Esophagus (tissue), 2 donors: ENCODE data around the gene OR2F2. TPM values are rescaled to one million over a fixed set of nuclear protein-coding genes. Genes with fewer than 3 reads are reported as not detected.

Source experiments
- H3K27ac ChIP-seq, 2 donors: one replicate each; pipeline ENCODE4 v1.5.1; 2013; ENCODE audit warnings: low read depth in 2 of 2, mild to moderate bottlenecking in 2 of 2, inconsistent platforms in 1 of 2, low read length in 1 of 2, moderate library complexity in 1 of 2
- H3K27me3 ChIP-seq, 2 donors: one replicate each; pipeline ENCODE4 v1.6.1; 2013; ENCODE audit warnings: low read length in 2 of 2, control low read depth in 1 of 2, mild to moderate bottlenecking in 1 of 2; ENCODE audit not compliant: insufficient read depth in 2 of 2, control insufficient read depth in 1 of 2
- H3K36me3 ChIP-seq, 2 donors: one replicate each; pipeline ENCODE4 v1.6.1; 2013; ENCODE audit warnings: low read length in 1 of 2; ENCODE audit not compliant: control insufficient read depth in 2 of 2, insufficient read depth in 2 of 2
- H3K4me1 ChIP-seq, 2 donors: one replicate each; pipeline ENCODE4 v1.6.1; 2013; ENCODE audit warnings: low read length in 1 of 2; ENCODE audit not compliant: control insufficient read depth in 2 of 2, insufficient read depth in 2 of 2
- H3K4me3 ChIP-seq, 2 donors: one replicate each; pipeline ENCODE4 v1.5.1; 2013; ENCODE audit warnings: low read length in 2 of 2, mild to moderate bottlenecking in 2 of 2, low read depth in 1 of 2, moderate library complexity in 1 of 2
- H3K9me3 ChIP-seq, 2 donors: one replicate each; pipeline ENCODE4 v1.6.1; 2013; ENCODE audit warnings: mild to moderate bottlenecking in 2 of 2, low read depth in 1 of 2, low read length in 1 of 2, moderate library complexity in 1 of 2; ENCODE audit not compliant: control insufficient read depth in 2 of 2, insufficient read depth in 1 of 2
- WGBS, 2 donors: extraction: QIAGEN DNeasy Blood & Tissue Kit; methylation state at CpG; one replicate each; pipeline ENCODE4 v1.1.7; 2013; 5-methylcytosine and 5-hydroxymethylcytosine counted together
- polyA plus RNA-seq, 2 donors: library from polyadenylated mRNA; stranded (reverse); fragments of 200-250 nt; gene quantifications; one replicate each; pipeline ENCODE4 v1.2.3, GENCODE V29; 2013
- donor health status: healthy with polysubstance abuse.
- donor health status: Bipolar disorder and iron deficiency.

OR2F2 gene
- polyA plus RNA-seq, 2 donors = not detected

- H3K36me3 ChIP-seq = no peaks in the 10 kb centered on the region
- H3K27me3 ChIP-seq = no peaks in the 10 kb centered on the region
These were observed 10.4 kb downstream of the OR2F2 start for GRCh38 chr7:143945423-143945822.

GRCh38 chr7:143947111-143947510 lies 12.1 kb downstream of the OR2F2 start:
- Histone ChIP-seq H3K4me1 (no peaks in the 10 kb centered on the region), H3K27ac (no peak overlapping the region), H3K4me3 (no peak overlapping the region), H3K27me3 (no peaks in the 10 kb centered on the region), H3K9me3 (no peaks in the 10 kb centered on the region), H3K36me3 (no peaks in the 10 kb centered on the region)
- WGBS, 2 donors = 72 to 80% methylated on average over 2 of the region's 2 CpGs

More at GRCh38 chr7:143945423-143945822, 10.4 kb downstream of the OR2F2 start:
- Histone ChIP-seq H3K4me3 (no peak overlapping the region), H3K9me3 (no peaks in the 10 kb centered on the region), H3K4me1 (no peaks in the 10 kb centered on the region), H3K27ac (no peak overlapping the region)
- 87 to 92% methylated on average over 4 of the region's 4 CpGs for WGBS, 2 donors

- H3K27ac ChIP-seq = no peak overlapping the region
- no peaks in the 10 kb centered on the region for H3K27me3 ChIP-seq
- H3K4me1 ChIP-seq = no peaks in the 10 kb centered on the region
- no peaks in the 10 kb centered on the region for H3K9me3 ChIP-seq
- no peak overlapping the region for H3K4me3 ChIP-seq
- H3K36me3 ChIP-seq = no peaks in the 10 kb centered on the region
- WGBS, 2 donors = 73 to 82% methylated on average over 2 of the region's 2 CpGs
These were observed 13.7 kb downstream of the OR2F2 start for GRCh38 chr7:143948733-143949132.

GRCh38 chr7:143953421-143953820 lies 18.4 kb downstream of the OR2F2 start:
- 55 to 71% methylated on average over 3 of the region's 3 CpGs for WGBS, 2 donors
- Histone ChIP-seq H3K27me3 (no peaks in the 10 kb centered on the region), H3K4me1 (no peaks in the 10 kb centered on the region), H3K9me3 (no peaks in the 10 kb centered on the region), H3K4me3 (no peak overlapping the region), H3K27ac (no peak overlapping the region), H3K36me3 (no peaks in the 10 kb centered on the region)

- Histone ChIP-seq H3K4me1 (no peaks in the 10 kb centered on the region), H3K4me3 (no peak overlapping the region), H3K9me3 (no peaks in the 10 kb centered on the region), H3K27ac (no peak overlapping the region), H3K27me3 (no peaks in the 10 kb centered on the region), H3K36me3 (no peaks in the 10 kb centered on the region)
- WGBS, 2 donors = 75 to 82% methylated on average over 2 of the region's 2 CpGs
These were observed 19.1 kb downstream of the OR2F2 start for GRCh38 chr7:143954135-143954534.

- Histone ChIP-seq H3K27me3 (no peaks in the 10 kb centered on the region), H3K36me3 (no peaks in the 10 kb centered on the region), H3K27ac (no peak within 1 kb of the TSS), H3K4me1 (no peaks in the 10 kb centered on the region), H3K4me3 (no peak within 1 kb of the TSS), H3K9me3 (no peaks in the 10 kb centered on the region)
- 75 to 85% methylated on average over 3 of the region's 3 CpGs for WGBS, 2 donors
These were observed 19.5 kb downstream of the OR2F2 start, which contains the start of gene OR2F1 for GRCh38 chr7:143954544-143954943. OR2F1 (plus strand) TSS chr7:143954844; CDS start chr7:143959971, 5,127 bp downstream.

GRCh38 chr7:143958781-143959180 lies 23.7 kb downstream of the OR2F2 start:
- Histone ChIP-seq H3K9me3 (no peaks in the 10 kb centered on the region), H3K4me1 (no peaks in the 10 kb centered on the region), H3K36me3 (no peaks in the 10 kb centered on the region), H3K27me3 (no peaks in the 10 kb centered on the region), H3K4me3 (no peak overlapping the region), H3K27ac (no peak overlapping the region)
- WGBS, 2 donors = 39 to 55% methylated on average over 3 of the region's 3 CpGs

- no peaks in the 10 kb centered on the region for H3K4me1 ChIP-seq
- H3K27ac ChIP-seq = no peak overlapping the region
- no peaks in the 10 kb centered on the region for H3K36me3 ChIP-seq
- no peaks in the 10 kb centered on the region for H3K9me3 ChIP-seq
- H3K27me3 ChIP-seq = no peaks in the 10 kb centered on the region
- H3K4me3 ChIP-seq = no peak overlapping the region
- WGBS, 2 donors = 73 to 78% methylated on average over 5 of the region's 5 CpGs
These were observed 26.0 kb downstream of the OR2F2 start for GRCh38 chr7:143960813-143961610.

- no peak overlapping the region for H3K27ac ChIP-seq
- no peaks in the 10 kb centered on the region for H3K9me3 ChIP-seq
- WGBS, 2 donors = 59 to 63% methylated on average over 2 of the region's 2 CpGs
- no peak overlapping the region for H3K4me3 ChIP-seq
- H3K27me3 ChIP-seq = no peaks in the 10 kb centered on the region
- no peaks in the 10 kb centered on the region for H3K36me3 ChIP-seq
- H3K4me1 ChIP-seq = no peaks in the 10 kb centered on the region
These were observed 30.2 kb downstream of the OR2F2 start for GRCh38 chr7:143965280-143965679.

- no peak overlapping the region for H3K27ac ChIP-seq
- no peaks in the 10 kb centered on the region for H3K9me3 ChIP-seq
- no peaks in the 10 kb centered on the region for H3K27me3 ChIP-seq
- H3K36me3 ChIP-seq = no peaks in the 10 kb centered on the region
- 57% methylated on average over 4 of the region's 4 CpGs for WGBS, 2 donors
- no peak overlapping the region for H3K4me3 ChIP-seq
- no peaks in the 10 kb centered on the region for H3K4me1 ChIP-seq
These were observed 32.4 kb downstream of the OR2F2 start for GRCh38 chr7:143967398-143967797.
